Measurements from ENCODE around the gene COP1.

Gene COP1

DNA sequence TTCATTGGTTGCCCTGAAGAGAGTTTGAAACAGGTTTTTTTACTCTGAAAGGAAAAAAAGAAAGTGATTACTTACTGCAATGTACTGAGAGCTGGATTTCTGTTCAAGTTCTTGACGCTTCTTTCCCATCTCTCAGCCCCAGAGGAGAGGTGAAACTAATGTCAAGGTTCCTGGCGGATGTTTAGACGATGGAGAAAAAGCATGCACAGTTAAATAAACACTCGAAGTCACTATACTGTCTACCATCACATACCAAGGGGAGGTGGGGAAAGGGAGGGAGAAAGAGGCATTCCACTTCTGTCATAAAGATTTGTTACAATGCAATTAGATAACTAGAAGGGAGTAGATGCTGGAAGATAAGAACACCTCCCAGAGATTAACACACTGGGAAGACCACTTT is 286.7 kb downstream of the COP1 start:
- no peaks in the 10 kb centered on the region for H3K27me3 ChIP-seq

GRCh38 chr1:175919001-175919400 is 288.1 kb downstream of the COP1 start:
- no peaks in the 10 kb centered on the region for H3K36me3 ChIP-seq
- H3K4me1 ChIP-seq: no peaks in the 10 kb centered on the region
- H3K4me2 ChIP-seq: no peak overlapping the region
- H4K20me1 ChIP-seq: no peaks in the 10 kb centered on the region
- no peak overlapping the region for H3K9ac ChIP-seq
- H3K27ac ChIP-seq: no peak overlapping the region
- H3K4me3 ChIP-seq: no peak overlapping the region
- H3K9me3 ChIP-seq: no peaks in the 10 kb centered on the region
- no peak for TF ChIP-seq Cebpa-rat (IDR thresholded peaks at IDR 0.05)
- no peaks in the 10 kb centered on the region for H3K27me3 ChIP-seq

More for the DNA sequence above, 286.7 kb downstream of the COP1 start:
- Histone ChIP-seq H3K9me3 (no peaks in the 10 kb centered on the region), H3K9ac (no peak overlapping the region), H3K27ac (no peak overlapping the region), H3K36me3 (no peaks in the 10 kb centered on the region), H3K4me3 (no peak overlapping the region), H4K20me1 (no peaks in the 10 kb centered on the region), H3K4me2 (no peak overlapping the region), H3K4me1 (no peaks in the 10 kb centered on the region)
- TF ChIP-seq Cebpa-rat (IDR thresholded peaks at IDR 0.05): no peak

GRCh38 chr1:175918364-175918801 is 288.7 kb downstream of the COP1 start:
- no peaks in the 10 kb centered on the region for H3K36me3 ChIP-seq
- no peak overlapping the region for H3K4me2 ChIP-seq
- no peak overlapping the region for H3K4me3 ChIP-seq
- H4K20me1 ChIP-seq: no peaks in the 10 kb centered on the region
- no peak overlapping the region for H3K27ac ChIP-seq
- no peak overlapping the region for H3K9ac ChIP-seq
- TF ChIP-seq Cebpa-rat (IDR thresholded peaks at IDR 0.05): no peak
- H3K9me3 ChIP-seq: no peaks in the 10 kb centered on the region
- H3K27me3 ChIP-seq: no peaks in the 10 kb centered on the region
- no peaks in the 10 kb centered on the region for H3K4me1 ChIP-seq

DNA sequence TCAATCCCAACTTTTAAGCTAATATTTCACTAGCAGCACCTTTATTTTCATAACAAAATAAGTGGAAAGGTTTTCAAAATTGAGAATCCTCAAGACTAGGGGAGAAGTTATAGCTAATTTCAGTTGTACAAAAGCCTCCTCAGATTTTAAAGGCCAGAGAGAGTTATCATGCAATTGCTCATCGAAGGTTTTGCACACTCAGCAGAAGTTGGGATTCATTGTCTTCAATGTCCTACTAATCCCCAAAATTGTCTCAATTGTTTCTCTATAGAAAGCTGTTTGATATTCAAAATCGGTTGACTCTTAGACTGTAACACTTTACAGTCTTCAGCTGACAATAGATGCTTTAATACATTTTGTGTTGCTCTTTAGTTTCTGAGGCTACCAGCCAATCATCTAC is 293.0 kb downstream of the COP1 start:
- Histone ChIP-seq H4K20me1 (no peaks in the 10 kb centered on the region), H3K4me3 (no peak overlapping the region), H3K4me1 (no peaks in the 10 kb centered on the region), H3K27me3 (no peaks in the 10 kb centered on the region), H3K9ac (no peak overlapping the region), H3K36me3 (peaks cover 10% of the 10 kb centered on the region), H3K4me2 (no peak overlapping the region), H3K9me3 (peaks cover 30% of the 10 kb centered on the region), H3K27ac (no peak overlapping the region)
- TF ChIP-seq Cebpa-rat (IDR thresholded peaks at IDR 0.05): no peak

DNA sequence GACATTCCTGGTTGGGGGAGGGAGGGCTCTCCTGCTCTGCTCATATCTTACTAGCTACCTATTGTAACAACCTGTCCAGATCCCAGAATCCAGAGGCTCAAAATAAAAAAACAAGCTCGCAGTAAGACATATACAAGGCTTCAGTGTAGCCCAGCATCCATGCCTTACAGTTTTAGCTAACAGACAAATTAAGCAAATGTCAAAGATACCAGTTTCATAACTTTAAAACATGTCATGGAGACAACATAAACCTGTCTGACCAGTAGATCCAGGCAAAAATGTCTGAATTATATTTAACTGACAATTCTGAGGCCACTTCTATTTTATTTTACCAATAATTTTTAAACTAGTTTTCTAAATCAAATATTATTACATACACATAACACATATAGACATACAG is 295.9 kb downstream of the COP1 start:
- no peaks in the 10 kb centered on the region for H3K27me3 ChIP-seq

GRCh38 chr1:175906370-175906769 is 300.7 kb downstream of the COP1 start:
- no peaks in the 10 kb centered on the region for H3K27me3 ChIP-seq
- TF ChIP-seq Cebpa-rat (IDR thresholded peaks at IDR 0.05): no peak

More for the DNA sequence above, 295.9 kb downstream of the COP1 start:
- no peak for TF ChIP-seq Cebpa-rat (IDR thresholded peaks at IDR 0.05)
- peaks cover 10% of the 10 kb centered on the region for H3K36me3 ChIP-seq
- H3K4me3 ChIP-seq: no peak overlapping the region
- no peaks in the 10 kb centered on the region for H3K4me1 ChIP-seq
- H3K4me2 ChIP-seq: no peak overlapping the region
- peaks cover 30% of the 10 kb centered on the region for H3K9me3 ChIP-seq
- H3K9ac ChIP-seq: no peak overlapping the region
- no peak overlapping the region for H3K27ac ChIP-seq
- H4K20me1 ChIP-seq: no peaks in the 10 kb centered on the region

DNA sequence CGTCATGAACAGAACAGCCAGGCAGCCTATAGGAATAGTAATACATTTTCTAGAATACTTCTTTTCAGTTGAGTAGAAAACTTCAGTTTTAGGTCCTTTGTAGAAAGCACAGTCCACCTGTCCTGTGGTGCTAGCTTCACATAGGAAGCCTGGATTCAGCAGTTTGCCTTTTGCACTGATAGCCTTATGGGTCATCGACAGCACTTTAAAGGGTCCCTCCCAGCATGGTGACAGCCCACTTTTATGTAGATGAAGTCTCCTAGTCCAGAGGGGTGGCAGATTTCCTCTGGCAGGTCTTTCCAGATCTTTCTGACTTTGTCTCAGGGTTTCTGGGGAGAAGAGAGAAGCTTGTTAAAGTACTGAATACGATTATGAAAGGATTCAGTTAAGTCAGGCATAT is 302.3 kb downstream of the COP1 start:
- H3K27me3 ChIP-seq: no peaks in the 10 kb centered on the region
- H3K9me3 ChIP-seq: no peaks in the 10 kb centered on the region; the same call in 1 of the 2 replicates
- H3K36me3 ChIP-seq: no peaks in the 10 kb centered on the region
- no peak overlapping the region for H3K4me2 ChIP-seq
- no peaks in the 10 kb centered on the region for H4K20me1 ChIP-seq
- no peak overlapping the region for H3K4me3 ChIP-seq
- no peak overlapping the region for H3K27ac ChIP-seq
- TF ChIP-seq Cebpa-rat (IDR thresholded peaks at IDR 0.05): no peak
- no peaks in the 10 kb centered on the region for H3K4me1 ChIP-seq
- H3K9ac ChIP-seq: no peak overlapping the region

More at GRCh38 chr1:175906370-175906769, 300.7 kb downstream of the COP1 start:
- H3K4me2 ChIP-seq: no peak overlapping the region
- peaks cover 14% of the 10 kb centered on the region for H3K9me3 ChIP-seq
- no peaks in the 10 kb centered on the region for H4K20me1 ChIP-seq
- no peak overlapping the region for H3K9ac ChIP-seq
- H3K4me3 ChIP-seq: no peak overlapping the region
- H3K27ac ChIP-seq: no peak overlapping the region
- H3K36me3 ChIP-seq: peaks cover 10% of the 10 kb centered on the region
- no peaks in the 10 kb centered on the region for H3K4me1 ChIP-seq

GRCh38 chr1:175902281-175902680 is 304.8 kb downstream of the COP1 start:
- no peak overlapping the region for H3K27ac ChIP-seq

GRCh38 chr1:175901076-175901836 is 305.8 kb downstream of the COP1 start:
- TF ChIP-seq Cebpa-rat (IDR thresholded peaks at IDR 0.05): no peak
- no peaks in the 10 kb centered on the region for H3K27me3 ChIP-seq
- no peak overlapping the region for H3K9ac ChIP-seq

More at GRCh38 chr1:175902281-175902680, 304.8 kb downstream of the COP1 start:
- Histone ChIP-seq H4K20me1 (no peaks in the 10 kb centered on the region), H3K9me3 (no peaks in the 10 kb centered on the region), H3K4me1 (no peaks in the 10 kb centered on the region), H3K9ac (no peak overlapping the region), H3K27me3 (no peaks in the 10 kb centered on the region), H3K36me3 (no peaks in the 10 kb centered on the region), H3K4me3 (no peak overlapping the region), H3K4me2 (no peak overlapping the region)
- no peak for TF ChIP-seq Cebpa-rat (IDR thresholded peaks at IDR 0.05)

GRCh38 chr1:175900171-175900570 is 306.9 kb downstream of the COP1 start:
- Histone ChIP-seq H3K36me3 (no peaks in the 10 kb centered on the region), H4K20me1 (no peaks in the 10 kb centered on the region), H3K4me3 (no peak overlapping the region), H3K27me3 (no peaks in the 10 kb centered on the region), H3K9me3 (peaks cover 5% of the 10 kb centered on the region), H3K9ac (no peak overlapping the region), H3K27ac (no peak overlapping the region), H3K4me1 (no peaks in the 10 kb centered on the region), H3K4me2 (no peak overlapping the region)
- no peak for TF ChIP-seq Cebpa-rat (IDR thresholded peaks at IDR 0.05)

More at GRCh38 chr1:175901076-175901836, 305.8 kb downstream of the COP1 start:
- Histone ChIP-seq H3K9me3 (no peaks in the 10 kb centered on the region), H3K36me3 (no peaks in the 10 kb centered on the region), H3K27ac (no peak overlapping the region), H3K4me2 (no peak overlapping the region), H3K4me1 (no peaks in the 10 kb centered on the region), H3K4me3 (no peak overlapping the region), H4K20me1 (no peaks in the 10 kb centered on the region)
